Activated T-cell treated with anti-CD3 and anti-CD28 coated beads for 24 hours (primary cell): ENCODE measurements around the gene SH2B2.

Experiments used
- DNase-seq: peaks from one replicate; pipeline ENCODE4 v3.0.0-alpha.2; 2020; ENCODE audit warnings: low read depth

SH2B2 gene

DNA sequence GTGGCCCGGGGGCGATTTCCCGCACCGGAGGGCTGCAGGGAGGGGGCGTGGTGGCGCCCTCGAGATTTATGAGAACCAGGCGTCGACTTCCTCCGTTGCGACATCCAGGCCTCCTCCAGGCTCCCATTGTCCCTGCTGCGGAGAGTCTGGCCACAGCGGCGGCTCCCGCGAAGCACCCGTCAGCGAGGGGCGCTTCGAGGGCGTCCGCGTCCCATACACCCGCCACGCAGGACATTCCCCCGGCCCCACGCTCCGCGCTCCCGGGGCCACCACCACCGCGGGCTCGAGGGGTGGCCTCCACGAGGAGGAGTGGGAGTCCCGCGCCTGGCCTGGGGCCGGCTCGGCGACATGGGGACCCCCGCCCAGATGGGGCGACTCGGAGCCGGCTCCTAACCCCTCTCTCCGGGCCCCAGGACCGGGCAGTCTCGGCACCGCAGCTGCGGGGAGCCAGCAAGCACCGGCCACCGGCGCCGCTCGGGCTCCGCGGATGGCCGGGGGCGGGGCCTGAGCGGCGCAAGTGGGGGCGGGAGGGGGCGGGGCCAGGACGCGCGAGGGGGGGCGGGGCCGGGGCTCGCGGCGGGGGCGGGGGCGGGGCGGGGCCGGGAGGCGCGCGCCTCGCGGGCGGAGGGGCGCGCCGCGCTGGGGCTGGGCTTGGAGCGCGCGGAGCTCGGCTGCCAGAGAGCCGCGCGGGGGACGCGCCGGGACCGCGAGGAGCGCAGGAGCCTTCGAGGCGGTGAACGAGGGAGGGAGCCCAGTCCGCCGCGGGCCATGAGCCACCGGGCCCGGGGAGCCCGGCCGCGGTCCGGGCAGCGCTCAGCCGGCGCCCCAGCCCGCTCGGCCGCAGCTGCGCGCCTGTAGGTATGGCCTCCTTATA lies at the start of gene SH2B2:
SH2B2 (plus strand) TSS at position 632 of the 874 bp plus-strand sequence. CDS start 13,683 bp downstream, outside the sequence.
- DNase-seq = no peak

DNA sequence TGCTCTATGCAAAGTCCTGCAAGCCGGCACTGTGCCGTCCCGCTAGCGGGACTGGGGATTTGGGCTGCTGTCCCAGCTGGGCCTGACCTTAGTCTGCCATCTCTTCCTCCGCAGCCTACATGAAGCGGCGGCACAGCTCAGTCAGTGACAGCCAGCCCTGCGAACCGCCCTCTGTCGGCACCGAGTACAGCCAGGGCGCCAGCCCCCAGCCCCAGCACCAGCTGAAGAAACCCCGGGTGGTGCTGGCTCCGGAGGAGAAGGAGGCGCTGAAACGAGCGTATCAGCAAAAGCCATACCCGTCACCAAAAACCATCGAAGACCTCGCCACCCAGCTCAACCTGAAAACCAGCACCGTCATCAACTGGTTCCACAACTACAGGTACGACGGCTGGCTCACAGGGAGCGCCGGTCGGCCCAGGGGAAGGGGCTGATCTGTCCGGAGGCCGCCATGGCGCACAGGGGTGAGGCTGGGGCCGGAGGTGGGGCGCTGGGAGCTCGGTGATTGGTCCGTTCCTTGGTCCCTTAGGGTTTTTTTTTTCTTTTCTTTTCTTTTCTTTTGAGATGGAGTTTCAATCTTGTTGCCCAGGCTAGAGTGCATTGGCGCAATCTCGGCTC lies 47.4 kb upstream of the SH2B2 start:
- DNase-seq = no peak

DNA sequence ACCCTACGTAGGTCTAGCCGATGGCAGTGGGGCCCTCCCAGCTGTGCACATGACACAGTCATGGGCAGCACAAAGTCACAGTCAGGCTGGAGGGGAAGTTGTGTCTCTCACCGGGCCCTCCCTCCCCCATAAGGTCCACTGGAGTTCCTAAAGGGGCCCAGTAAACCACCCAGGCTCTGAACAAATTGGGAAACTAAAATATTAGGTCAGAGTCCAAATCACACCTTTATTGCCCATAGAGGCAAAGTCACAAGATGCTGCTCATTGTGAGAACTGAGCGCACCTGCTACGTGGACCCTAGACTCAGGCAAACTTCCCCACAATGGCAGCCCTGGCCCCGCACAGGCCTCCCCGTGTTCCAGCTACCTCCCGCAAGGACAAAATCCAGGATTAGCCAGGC lies 45.2 kb upstream of the SH2B2 start:
- DNase-seq = no peak

- no peak for DNase-seq
Measured at GRCh38 chr7:102244601-102245000, 42.1 kb upstream of the SH2B2 start.

DNA sequence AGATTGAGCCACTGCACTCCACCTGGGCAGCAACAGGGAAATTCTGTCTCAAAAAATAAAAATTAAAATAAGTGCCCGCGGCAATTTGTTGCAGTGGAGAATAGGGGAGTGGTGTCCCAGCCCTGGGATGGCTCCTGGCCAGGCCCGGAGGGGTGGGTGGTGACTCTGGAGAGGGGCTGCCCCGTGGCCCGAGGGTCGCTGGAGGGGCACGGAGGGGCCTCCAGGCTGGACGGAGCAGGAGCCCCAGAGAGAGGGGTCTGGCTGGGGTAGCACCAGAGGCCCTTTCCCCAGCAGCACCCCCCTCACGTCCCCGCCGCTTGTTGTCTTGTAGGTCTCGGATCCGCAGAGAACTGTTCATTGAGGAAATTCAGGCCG lies 38.6 kb upstream of the SH2B2 start:
- DNase-seq = no peak

DNA sequence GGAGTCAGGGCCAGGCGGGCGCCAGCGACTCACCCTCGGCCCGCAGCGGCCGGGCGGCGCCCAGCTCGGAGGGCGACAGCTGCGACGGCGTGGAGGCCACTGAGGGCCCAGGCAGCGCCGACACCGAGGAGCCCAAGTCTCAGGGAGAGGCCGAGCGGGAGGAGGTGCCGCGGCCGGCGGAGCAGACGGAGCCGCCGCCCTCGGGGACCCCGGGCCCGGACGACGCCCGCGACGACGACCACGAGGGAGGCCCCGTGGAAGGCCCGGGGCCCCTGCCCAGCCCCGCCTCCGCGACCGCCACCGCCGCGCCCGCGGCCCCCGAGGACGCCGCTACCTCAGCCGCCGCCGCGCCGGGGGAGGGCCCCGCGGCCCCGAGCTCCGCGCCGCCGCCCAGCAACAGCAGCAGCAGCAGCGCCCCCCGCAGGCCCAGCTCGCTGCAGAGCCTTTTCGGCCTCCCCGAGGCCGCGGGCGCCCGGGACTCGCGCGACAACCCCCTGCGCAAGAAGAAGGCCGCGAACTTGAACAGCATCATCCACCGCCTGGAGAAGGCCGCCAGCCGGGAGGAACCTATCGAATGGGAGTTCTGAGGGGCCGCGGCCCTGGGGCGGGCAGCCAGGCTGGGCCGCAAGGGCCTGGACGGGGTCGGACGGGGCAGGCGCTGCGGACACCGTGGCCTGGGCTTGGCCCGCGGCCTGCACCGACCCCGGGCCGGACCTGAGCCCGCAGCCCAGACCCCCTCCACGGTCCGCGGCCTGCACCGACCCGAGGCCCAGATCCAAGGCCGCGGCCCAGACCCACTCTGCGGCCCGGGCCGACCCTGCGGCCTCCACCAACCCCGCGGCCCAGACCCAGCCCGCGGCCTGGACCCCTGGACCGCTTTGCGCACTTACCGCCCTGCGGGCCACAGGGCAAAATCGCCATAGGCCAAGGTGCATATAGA lies 37.9 kb upstream of the SH2B2 start:
- DNase-seq = no peak

DNA sequence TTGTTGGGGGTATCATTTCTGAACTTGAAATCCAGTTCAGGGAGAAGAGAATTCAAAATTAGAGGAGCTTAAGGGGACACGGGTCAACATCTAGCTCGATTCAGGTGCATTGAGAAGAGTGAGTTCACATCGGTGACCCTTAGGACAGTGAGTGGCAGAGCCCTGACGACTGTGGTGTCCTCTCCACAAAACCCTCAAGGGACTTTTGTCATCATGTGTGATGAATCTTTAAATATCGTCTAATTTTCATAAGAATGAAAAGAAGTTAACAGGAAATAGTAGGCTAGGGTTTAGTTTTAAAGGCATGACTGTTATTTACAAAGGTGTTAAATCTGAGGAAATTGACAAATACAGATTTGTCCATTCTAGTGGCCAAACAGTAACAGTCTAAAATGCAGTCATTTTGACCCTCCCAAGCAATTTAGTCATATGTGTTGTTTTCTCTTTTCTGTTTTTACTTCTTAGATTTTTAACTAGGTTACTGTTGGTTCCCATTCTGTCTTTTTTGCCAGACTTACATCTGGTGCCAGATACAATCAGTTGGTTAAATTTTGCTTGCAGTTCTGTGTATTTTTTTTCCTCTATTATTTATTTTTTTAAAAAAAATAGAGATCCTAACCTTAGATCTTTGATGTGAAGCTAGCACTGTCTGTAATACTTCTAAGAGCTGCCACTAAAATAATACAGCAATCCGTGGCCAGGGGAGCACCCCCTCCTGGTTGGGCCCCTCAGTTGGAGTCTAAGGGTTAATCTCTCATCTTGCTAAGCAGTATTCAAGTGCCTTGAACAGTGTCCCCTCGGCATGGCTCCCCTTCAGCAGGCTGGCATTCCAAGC lies 34.9 kb upstream of the SH2B2 start:
- no peak for DNase-seq

DNA sequence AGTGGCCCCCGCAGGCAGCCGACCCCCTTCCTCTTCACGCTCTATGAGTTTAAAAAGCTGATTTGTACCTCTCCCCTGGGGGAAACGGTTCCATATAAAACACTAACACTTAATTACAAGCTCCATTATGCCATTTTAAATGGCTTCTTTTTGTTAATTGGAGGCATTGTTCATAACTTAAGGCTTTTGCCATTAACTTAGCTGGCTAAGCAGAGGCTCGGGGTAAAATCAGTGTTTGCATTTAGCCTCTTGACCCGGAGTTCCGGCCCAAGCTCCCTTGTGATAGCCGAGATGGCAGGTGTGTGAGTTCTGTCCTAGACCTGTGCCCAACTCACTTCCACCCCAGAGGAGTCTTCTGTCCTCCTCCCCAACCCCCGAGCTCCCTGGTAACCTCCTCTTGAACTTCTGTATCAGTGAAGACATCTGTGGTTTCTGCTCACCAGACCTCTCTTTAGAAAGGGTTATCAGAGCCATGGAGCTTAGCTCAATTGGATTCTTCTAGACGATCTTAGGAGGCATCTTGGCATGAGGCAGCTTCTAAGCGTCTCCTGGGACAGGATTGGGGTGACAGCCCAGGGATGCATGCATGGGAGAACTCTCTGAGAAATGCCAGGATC lies 34.2 kb upstream of the SH2B2 start:
- no peak for DNase-seq

GRCh38 chr7:102253066-102253972 lies 33.3 kb upstream of the SH2B2 start:
- no peak for DNase-seq

DNA sequence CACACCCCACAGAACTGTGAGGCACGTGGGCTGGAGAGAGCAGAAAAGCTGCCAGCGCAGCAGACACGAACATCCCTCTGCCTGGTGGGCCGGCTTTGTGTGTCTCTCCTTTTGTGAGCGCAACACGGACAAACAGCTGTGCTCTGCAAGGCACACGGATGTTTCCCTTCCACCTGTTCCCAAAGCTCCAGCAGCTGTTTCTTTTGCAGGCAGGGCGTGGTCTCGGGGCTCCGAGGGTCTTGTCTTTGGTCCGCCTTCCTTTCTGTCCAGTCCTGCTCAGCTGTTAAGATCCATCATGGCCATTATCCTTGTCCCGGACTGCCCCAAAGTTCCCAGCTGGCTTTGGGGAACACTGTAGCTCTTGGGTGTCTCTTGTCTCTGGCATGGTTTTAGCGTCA lies 32.7 kb upstream of the SH2B2 start:
- no peak for DNase-seq

DNA sequence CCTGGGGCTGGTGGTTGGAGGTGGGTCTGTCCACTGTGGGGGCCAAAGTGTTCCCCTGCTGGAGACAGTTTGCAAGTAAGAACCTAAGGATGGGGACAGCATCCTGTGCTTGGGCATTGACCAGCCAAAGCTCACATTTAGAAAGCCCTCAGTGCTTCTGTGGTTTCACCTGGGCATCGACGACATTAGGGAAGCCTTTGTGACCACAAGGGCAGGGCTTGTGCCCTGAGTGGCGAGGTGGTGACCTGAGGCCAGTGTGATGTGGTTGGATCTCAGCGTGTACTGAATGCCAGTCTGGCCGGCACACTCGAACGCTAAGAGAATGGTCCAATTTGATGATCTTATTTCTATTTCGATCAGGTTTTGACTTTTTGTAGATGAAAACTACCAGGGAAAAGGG lies 32.1 kb upstream of the SH2B2 start:
- no peak for DNase-seq

- no peak for DNase-seq
Measured at GRCh38 chr7:102255501-102255900, 31.2 kb upstream of the SH2B2 start.

GRCh38 chr7:102255916-102256315 lies 30.8 kb upstream of the SH2B2 start:
- no peak for DNase-seq

- DNase-seq = no peak
Measured at GRCh38 chr7:102258073-102258748, 28.5 kb upstream of the SH2B2 start.

GRCh38 chr7:102258749-102259107 lies 27.9 kb upstream of the SH2B2 start:
- no peak for DNase-seq

DNA sequence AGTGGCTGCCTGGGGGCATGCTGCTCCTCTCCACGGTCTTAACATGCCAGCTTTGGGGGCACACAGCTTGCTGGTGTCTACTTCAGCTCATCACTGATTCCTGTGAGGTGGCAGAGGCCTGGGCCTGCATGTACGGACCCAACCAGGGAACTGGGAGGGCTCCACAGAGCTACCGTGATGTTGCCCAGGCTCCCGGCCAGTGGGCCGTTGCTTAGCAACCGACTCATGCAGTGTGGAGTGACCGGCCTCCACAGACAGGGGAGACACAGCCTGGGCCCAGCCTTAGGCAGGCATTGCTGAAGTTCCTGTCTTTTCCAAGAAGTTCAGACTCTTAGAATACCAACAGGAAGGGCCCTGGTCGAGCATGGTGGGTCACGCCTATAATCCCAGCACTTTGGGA lies 25.8 kb upstream of the SH2B2 start:
- no peak for DNase-seq

DNA sequence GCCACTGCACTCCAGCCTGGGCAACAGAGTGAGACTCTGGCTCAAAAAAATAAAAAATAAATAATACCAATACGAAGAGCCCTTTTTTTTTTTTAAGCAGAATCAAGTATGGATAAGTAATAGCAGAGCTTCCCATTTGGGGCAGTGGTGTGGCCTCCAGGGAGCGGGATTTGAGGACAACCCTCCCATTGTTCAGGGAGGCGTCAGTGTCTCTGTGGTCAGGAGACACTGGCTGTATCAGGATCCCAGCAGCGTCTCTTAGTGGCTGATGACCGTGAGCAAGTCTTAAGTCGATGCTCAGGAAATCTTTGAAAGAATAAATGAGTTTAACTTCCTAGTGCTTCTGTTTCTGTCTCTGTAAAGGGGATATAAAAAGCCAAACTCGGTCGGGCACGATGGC lies 25.2 kb upstream of the SH2B2 start:
- DNase-seq = no peak

DNA sequence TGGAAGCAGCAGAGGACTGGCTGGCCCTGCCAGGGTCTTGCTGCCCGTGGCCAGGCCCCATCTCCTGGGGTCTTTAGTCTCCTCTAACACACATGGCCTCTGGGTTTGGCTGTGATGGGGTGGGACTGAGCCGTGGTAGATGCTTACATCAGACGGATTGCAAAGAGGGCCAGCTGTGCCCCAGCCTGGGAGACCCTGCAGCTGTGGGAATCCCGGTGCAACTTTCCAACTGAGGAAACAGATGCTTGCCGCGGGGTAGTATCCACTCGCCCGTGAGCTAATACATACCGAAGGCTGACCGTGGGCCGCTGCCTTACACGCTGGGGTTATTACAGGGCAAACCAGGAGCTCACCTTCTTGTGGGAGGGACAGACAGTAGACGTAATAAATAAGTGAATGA lies 24.1 kb upstream of the SH2B2 start:
- no peak for DNase-seq

- DNase-seq = no peak
Measured at GRCh38 chr7:102264367-102264891, 22.2 kb upstream of the SH2B2 start.
